GOT3 (cell line): ENCODE data around the gene ZNF48.
A peak's percentile ranks its signal among the peaks of the same experiment; 100 is the strongest.

Source experiments
- DNase-seq: peaks from one replicate; lab custom pipeline; 2025; ENCODE audit warnings: mixed read lengths; lab: John Stamatoyannopoulos, UW

Gene ZNF48

DNA sequence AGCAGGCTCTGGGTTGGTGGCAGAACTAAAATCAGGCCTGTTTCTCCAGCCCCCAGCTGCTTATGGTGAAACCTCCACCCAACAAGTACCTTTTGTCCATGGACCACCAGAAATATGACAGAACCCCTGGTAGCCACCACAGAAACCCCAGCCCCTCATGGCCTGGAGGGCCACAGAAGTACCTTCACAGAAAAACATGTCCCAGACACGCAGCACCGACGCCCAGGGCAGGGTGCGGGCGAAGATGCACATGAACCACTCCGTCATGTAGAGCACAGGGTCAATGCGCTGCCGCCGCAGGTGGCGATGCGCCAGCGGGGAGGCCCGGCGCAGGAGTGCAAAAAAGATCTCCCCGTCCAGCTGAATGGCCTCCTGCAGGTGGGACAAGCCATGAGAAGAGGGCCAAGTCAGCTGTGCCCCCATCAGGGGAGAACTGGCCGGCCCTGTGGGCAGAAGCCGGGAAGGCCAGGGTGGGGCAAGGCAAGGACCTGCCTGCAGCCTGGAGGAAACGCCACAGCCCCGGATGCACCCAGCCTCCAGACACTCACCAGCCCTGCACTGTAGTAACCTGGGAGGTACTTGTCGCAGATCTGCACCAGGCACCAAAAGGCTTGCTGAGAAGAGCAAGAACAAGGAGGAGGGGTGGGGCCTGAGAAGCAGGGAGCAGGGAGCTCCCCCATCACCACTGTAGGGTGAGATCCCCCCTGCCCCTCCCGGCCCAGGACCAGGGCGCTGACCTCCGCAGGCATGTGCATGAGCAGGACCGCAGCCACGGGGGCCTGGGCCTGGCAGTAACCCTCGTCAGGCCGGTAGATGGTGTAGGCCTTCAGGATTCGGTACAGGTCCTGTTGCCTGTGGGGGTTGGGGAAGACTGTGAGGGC is 36.0 kb upstream of the ZNF48 start:
- no peak for DNase-seq

DNA sequence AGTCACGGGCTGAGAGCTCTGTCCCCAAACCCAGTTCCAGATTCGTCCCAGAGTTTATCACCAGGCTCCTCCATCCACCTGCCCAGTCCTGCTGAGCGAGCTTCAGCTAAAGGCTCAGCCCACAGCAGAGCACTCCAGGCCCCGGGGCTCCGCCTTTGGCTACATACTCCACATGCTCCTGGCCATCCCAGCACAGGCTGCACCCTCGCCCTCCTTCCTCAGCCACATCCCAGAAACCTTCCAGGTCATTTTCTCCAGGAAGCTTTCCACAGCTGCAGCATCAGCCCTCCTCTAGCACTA is 35.4 kb upstream of the ZNF48 start:
- no peak for DNase-seq

DNA sequence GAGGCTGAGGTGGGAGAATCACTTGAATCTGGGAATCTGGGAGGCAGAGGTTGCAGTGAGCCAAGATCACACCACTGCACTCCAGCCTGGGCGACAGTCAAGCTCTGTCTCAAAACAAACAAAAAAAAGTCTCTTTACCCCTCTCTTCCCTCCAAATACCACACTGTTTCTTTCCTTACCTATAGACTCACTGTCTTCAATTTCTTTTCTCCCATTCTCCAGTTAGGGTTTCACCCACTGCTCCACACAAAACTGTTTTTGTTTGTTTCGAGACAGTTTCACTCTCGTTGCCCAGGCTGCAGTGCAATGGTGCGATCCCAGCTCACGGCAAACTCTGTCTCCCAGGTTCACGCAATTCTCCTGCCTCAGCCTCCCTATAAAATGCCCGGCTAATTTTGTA is 34.0 kb upstream of the ZNF48 start:
- DNase-seq = no peak

DNA sequence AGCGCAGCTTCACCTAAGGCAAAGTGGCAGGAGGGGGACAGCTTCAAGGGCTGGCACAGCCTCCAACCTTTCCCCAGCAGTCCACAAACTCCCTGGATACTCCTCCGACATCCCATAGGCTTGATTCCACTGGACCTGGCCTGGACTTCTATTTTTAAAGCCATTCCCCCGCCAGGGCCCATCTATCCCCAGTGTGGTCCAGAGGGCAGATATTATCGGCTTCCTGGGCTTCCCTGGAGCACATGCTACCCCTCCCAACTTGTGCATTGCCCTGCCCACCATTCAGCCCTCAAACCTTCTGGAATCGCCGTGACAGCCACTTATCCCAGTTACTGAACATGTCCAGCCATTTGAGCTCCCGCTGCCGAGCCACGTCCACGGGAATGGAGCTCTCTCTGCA is 30.0 kb upstream of the ZNF48 start:
- DNase-seq = no peak

DNA sequence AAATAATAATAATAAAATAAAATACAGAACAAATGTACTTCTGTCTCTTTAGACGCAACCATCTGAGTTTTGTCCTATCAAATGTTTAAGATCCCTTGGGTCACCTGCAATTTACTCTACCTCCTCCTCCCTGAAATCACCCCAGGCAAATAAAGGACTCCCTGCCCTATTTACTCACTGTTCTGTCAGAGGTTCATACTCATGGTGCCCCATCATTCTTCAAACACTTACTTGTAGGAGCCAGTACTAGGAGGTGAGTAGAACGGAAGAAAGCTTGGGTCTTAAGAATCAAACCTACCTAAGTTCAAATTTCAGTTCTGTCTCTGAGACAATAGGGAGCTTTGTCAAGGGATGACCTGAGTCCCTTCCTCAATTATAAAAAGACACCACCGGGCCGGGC is 28.7 kb upstream of the ZNF48 start:
- no peak for DNase-seq

DNA sequence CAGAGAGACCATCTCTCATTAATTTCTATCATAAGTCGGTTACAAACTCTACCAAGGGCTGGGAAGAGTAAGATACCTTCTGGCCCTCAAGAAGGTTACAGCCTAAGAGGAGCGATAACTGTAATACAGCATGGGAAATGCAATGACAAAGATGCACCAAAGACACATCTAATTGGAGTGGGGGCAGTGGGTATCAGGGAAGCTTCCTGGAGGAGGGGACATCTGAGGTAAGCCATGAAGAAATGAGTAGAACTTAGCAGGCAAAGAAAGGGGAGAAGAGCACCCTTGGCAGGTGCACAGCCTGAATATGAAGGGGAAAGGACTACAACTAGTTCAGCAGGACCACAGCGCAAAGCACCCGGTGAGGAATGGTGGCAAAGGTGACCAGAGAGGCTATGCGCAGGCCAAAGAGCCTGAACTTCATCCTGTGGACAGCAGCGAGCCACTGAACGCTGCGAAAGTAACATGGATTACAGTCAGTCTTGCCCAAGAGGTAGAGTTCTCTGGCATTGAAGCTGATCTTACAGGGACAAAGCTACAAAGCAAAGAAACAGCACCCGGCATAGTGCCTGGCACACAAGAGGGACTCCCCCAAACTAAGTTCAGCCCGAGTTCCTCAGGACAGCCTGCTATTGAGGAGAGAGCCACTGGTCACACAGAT is 27.7 kb upstream of the ZNF48 start:
- DNase-seq = no peak

DNA sequence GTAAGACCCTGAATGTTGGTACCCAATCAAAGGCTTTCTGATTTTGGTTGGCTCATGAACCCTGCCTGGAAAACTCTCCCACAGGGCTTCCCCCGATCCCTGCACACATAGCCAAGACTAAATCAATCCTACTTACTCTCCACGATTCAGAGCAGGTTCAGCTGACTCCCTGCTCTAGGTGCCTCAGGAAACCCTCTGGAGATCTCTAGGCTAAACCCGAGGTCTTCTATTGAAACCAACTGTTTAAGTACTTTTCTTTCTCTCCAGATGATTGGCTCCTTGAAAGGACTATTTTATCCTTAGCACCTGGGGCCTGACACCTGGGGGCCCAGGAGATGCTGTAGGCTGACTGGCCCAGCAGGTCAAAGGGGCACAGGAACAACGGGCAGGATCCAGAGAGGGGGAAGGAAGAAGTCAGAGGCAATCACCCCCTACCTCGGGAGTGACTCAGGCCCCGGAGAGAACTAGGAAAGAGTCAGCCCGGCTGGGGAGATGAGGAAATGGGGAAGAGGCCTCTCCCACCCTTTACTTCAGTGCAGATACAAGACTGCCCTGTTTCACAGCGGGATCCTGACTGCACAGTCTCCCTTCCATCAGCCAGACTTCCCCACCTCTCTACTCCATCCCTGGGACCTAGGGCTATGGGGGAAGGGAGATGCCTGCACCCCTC is 27.0 kb upstream of the ZNF48 start:
- no peak for DNase-seq

DNA sequence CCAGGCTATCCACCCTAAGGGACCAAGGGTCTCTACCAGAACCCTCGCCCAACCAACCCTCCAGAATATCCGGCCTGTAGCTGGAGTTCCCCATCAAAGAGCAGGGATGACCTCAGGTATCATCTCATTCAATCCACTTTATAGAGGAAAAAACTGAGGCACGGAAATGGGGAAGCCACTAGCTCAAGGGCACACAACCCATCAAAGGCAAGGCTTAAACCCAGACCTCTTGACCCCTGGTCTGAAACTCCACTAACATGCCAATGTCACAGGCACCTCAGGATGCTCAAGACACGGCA is 26.5 kb upstream of the ZNF48 start:
- no peak for DNase-seq

DNA sequence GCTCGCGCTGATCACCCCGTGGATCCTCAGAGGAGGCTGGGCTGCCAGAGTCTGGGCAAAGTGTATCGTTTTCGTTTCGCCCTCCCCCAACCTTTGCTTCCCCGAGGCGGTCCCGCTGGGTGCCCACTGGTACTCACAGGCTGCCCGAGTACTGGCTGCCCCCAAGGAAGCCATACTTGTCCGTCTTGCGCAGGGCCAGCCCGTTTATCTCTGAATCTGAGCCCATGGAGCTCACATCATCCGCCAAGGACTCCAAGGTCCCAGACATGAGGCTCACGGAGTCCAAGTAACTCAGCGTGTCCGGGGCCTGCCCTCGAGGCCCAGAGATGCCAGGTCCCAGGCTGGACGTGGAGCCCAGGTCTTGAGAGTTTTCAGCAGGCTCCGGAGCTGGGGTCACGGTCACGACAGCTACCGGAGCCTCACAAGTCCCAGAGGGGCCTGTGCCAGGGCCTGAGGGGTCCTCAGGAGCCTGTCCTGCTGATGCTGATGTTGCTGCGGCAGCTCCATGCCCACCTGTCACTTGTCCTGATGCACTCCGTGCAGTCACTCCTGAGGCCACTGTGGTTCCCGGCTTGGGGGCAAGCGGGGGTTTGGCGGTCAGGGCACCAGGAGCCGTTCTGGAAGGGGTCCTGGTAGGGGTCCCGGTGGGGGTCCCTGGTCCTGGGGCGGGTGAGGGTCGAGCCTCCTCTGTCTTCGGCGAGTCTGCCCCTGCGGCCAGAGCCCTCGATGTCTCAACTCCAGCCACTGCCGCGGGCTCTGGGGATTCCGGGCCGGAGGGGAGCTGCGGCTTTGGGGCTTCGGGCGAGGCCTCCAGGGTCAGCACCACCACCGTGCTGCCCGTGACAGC is 25.9 kb upstream of the ZNF48 start:
- no peak for DNase-seq

DNA sequence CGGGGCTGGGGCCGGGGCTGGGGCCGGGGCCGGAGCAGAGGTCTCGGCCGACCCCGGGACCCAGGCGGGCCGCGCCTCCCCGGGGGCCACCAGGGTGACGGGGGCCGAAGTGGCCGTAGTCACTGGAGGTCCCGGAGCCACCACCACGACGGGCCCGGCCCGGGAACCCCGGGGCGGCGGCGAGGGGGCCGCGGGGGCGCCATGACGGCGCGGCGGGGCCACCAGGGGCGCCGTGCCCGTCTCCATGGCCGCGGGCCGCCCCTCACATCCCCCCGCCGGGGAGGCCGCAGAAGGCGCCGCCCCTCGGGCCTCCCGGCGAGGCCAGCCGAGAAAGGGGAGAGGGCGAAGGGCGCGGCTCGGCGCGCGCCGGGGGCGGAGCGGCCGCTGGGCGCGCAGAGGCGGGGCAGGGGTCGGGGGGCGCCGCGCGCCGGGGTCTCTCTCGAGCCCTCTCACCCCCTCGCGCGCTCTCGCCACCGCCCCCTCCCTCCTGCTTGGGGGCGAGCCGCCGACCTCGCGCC is 25.2 kb upstream of the ZNF48 start:
- DNase-seq = no peak

DNA sequence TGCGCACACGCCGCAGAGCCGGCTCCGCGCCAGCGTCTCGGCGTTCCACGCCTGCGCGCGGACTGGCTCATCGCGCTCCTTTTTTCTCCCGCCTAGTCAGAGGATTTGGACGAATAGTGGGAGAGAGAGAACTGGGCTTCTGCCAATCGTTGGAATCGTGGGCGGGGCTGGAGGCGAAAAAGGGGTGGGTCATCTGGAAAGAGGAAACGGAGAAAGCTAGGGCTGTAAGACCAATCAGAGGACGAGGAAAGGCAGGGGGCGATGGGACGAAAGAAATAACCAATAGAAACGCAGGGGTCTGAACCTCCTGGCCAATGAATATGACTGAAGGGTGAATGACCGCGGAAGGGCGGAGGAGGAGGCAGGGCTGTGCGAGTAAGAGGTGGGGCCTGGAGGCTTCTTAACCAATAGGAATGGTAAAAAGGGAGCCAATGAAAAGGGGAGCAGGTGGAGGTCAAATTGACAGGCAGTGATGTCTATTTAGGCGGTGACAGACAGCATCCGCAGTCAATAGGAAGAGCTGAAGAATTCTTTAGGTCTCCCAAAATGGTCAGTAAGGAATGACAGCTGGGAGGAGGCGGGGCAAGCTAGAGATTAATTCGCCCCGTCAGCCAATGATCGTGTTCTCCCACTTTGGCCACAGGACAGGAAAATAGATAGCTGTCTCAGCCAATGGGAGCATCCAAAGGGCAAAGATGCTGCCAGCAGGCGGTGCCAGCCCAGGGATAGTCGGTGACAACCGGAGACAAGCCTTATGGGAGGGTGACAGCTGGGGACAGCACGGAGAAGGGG is 24.6 kb upstream of the ZNF48 start, which contains the start of gene TBC1D10B:
TSS of gene TBC1D10B (minus strand) at position 39 of the 792 bp plus-strand sequence. CDS start 311 bp downstream, outside the sequence.
- DNase-seq = peak; percentile 95

DNA sequence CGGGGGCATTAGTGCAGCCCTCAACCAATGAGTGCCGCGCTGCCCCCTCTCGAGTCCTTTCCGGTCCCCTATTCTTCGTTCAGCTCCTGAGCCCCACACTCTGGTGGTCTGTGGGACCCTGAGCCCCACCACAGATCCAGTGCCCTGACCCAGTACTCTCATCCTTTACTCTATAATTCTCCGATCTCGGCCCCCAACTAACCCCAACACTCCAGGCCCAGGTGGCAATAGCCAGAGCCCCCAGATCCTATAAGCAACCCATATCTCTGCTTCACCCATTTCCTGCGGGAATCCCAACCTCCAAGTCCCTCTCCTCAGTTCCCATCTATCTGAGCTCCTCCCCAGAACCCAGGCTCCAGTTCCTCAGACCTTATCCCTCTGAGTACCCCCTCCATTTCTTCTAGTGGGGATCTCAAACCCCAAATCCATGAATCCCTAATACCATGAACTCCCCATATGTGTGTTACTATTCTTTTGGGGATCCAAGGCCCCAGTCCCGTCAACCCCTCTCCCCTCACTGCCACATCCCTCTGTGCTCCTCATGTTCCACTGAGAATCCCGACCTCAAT is 23.9 kb upstream of the ZNF48 start:
- no peak for DNase-seq

DNA sequence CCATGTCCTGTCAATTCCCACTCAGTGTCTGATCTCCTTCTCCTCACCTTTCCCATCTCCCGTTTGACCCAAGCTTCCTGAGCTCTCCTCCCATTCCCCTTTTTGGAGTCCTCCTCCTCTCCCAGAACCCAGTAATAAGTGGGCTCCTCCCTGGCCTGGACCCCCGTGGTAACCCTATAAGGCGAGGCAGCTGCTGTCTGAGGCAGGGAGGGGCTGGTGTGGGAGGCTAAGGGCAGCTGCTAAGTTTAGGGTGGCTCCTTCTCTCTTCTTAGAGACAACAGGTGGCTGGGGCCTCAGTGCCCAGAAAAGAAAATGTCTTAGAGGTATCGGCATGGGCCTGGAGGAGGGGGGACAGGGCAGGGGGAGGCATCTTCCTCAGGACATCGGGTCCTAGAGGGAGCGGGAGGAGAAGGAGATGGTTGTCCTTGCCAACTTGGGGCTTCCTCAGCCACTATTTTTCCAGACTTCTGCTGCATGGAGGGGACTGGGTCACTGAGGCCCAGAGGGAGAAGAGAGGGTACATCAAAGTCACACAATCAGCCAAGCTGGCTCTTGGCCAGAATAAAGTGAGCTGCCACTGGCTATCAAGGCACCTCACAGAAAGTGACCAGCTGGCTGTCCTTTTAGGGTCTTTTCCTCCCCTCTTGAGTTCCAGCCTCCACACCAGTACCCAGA is 23.0 kb upstream of the ZNF48 start:
- no peak for DNase-seq

DNA sequence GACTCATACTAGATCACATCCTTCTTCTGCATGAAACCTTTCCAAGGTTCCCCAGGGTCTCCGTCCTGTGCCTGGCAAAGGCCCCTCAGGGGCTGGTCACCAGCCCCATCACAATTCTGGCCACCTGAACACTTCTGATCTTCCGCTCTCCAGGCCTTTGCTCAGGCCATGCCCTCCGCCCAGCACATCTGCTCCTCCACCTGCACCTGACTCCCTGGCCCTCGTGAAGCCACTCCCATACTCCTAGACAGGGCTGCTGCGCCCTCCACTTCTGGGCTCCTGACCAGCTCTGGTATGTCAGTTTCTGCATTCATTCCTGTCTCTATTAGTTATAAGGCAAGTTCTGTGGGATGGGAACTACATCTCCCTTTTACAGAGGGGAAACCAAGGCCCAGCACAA is 22.5 kb upstream of the ZNF48 start:
- no peak for DNase-seq

DNA sequence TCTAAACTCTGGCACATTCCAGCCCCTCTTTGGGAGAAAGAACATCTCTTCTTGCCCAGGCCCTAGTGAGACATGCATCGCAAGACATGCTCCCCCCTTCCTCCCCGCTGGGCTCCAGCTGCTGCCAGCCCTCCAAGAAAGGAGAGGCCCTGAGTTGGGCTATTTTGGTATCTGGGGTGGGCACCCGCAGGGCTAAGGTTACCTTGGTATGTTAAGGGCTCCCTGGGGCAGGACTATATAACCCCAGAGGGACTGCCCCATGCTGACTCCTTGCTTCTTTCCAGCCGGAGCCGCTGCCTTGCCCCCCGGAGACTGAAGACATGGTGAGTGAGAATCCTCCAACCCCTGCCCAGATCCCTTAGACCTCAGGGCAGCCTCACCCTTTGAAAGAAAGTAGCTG is 20.7 kb upstream of the ZNF48 start, which contains the start of gene MYL11:
TSS of gene MYL11 (plus strand) at position 265 of the 400 bp plus-strand sequence. CDS start at position 321, 56 bp downstream.
- DNase-seq = no peak

DNA sequence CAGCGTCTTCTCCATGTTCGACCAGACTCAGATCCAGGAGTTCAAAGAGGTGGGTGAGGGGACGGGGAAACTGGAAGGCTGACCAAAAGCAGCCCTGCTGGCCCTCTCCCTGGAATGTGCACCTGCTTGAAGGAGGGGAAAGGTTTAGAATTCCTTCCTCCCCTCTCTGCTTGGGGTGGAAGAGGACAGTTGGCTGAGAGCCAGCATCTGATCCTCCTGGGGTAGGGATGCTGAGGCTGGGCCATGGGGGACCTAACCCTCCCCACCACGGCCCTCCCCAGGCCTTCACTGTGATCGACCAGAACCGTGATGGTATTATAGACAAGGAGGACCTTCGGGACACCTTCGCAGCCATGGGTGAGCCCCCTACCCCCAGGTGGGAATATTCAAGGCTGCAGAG is 19.4 kb upstream of the ZNF48 start:
- no peak for DNase-seq

DNA sequence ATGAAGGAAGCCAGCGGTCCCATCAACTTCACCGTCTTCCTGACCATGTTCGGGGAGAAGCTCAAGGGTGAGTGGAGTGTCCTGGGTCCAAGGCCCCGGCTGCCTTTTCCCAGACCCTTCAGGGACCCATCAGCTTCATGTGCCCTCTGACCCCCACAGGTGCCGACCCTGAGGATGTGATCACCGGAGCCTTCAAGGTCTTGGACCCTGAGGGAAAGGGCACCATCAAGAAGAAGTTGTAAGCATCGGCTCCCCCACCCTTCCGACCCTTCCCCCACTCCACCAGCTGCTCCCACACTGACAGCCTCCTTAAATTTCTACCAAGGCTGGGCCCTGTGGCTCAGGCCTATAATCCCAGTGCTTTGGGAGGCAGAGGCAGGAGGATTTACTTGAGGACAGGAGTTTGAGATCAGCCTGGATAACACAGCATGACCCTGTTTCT is 18.7 kb upstream of the ZNF48 start:
- no peak for DNase-seq

DNA sequence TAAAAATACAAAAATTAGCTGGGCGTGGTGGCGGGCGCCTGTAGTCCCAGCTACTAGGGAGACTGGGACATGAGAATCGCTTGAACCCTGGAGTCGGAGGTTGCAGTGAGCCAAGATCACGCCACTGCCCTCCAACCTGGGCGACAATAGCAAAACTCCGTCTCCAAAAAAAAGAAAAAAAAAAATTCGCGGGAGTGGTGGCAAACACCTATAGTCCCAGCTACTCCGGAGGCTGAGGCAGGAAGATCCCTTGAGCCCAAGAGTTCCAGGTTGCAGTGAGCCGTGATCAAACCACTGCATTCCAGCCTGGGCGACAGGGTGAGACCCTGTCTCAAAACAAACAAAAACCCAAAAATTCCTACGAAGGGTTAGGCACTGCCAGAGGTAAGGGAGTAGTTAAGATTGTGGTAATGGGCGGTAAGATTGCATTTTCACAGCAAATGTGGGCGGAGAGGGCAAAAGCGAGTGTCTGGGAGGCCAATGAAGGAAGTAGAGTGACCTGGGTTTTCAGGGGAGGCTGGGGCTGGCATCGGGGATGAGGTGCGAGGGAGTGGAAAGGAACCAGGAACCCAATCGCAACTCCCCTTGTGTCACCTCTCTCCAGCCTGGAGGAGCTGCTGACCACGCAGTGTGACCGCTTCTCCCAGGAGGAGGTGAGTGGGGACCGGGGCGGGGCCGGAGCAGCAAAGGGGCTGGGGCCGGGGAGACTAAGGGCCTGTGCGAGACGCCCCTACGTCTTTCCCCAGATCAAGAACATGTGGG is 18.0 kb upstream of the ZNF48 start:
- no peak for DNase-seq

DNA sequence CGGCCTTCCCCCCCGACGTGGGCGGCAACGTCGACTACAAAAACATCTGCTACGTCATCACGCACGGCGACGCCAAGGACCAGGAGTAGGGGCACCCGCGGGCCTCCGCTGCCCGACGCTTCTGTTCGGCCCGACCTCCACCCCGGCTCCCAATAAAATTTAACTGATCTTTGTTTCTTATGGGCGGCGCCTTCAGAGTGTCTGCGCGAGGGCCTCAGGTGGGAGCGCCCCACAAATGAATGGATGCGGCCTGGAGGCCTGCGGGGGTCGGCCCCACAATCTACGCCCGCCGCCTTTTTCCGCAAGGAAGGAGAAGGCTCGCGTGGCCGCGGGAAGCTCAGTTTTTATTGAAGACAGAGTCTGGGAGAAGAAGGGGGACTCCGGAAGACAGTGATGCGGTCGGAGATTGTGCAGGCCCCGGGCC is 17.4 kb upstream of the ZNF48 start:
- DNase-seq = peak; percentile 54
